GM10847 (cell line): ENCODE results near the gene CYSTM1.

ENCODE experiments used
- POLR2A ChIP-seq: IDR thresholded peaks from 2 replicates; pipeline ENCODE4 v1.6.1; 2011; ENCODE audit not compliant: insufficient read length; ENCODE audit errors: extremely low read depth

The CYSTM1 gene

GRCh38 chr5:140143521-140144258 is 31.3 kb upstream of the CYSTM1 start:
- no peak for TF ChIP-seq POLR2A

- no peak for TF ChIP-seq POLR2A
Observed at GRCh38 chr5:140145256-140145655, 29.7 kb upstream of the CYSTM1 start.

GRCh38 chr5:140145818-140146522 is 29.0 kb upstream of the CYSTM1 start:
- TF ChIP-seq POLR2A = no peak

GRCh38 chr5:140146523-140146842 is 28.5 kb upstream of the CYSTM1 start:
- no peak for TF ChIP-seq POLR2A

- no peak for TF ChIP-seq POLR2A
Observed at GRCh38 chr5:140147460-140147859, 27.5 kb upstream of the CYSTM1 start.

- no peak for TF ChIP-seq POLR2A
Observed at GRCh38 chr5:140148508-140148907, 26.5 kb upstream of the CYSTM1 start.

GRCh38 chr5:140150201-140150600 is 24.8 kb upstream of the CYSTM1 start:
- no peak for TF ChIP-seq POLR2A

- TF ChIP-seq POLR2A = no peak
Observed at GRCh38 chr5:140151144-140152021, 23.6 kb upstream of the CYSTM1 start.

- TF ChIP-seq POLR2A = no peak
Observed at GRCh38 chr5:140152022-140152999, 22.7 kb upstream of the CYSTM1 start.

GRCh38 chr5:140153255-140153654 is 21.7 kb upstream of the CYSTM1 start:
- no peak for TF ChIP-seq POLR2A

- no peak for TF ChIP-seq POLR2A
Observed at GRCh38 chr5:140153905-140154304, 21.1 kb upstream of the CYSTM1 start.

- no peak for TF ChIP-seq POLR2A
Observed at GRCh38 chr5:140157032-140157781, 17.8 kb upstream of the CYSTM1 start.

GRCh38 chr5:140159014-140159927 is 15.7 kb upstream of the CYSTM1 start:
- TF ChIP-seq POLR2A = no peak

- no peak for TF ChIP-seq POLR2A
Observed at GRCh38 chr5:140162275-140162674, 12.7 kb upstream of the CYSTM1 start.
